Measurements from ENCODE around the gene SORBS2. TPM values are rescaled to one million over a fixed set of nuclear protein-coding genes. Genes with fewer than 3 reads are reported as not detected.

SORBS2 gene
- total RNA-seq, 4 donors from 2014 or later = 290 to 437 (median 377) TPM

DNA sequence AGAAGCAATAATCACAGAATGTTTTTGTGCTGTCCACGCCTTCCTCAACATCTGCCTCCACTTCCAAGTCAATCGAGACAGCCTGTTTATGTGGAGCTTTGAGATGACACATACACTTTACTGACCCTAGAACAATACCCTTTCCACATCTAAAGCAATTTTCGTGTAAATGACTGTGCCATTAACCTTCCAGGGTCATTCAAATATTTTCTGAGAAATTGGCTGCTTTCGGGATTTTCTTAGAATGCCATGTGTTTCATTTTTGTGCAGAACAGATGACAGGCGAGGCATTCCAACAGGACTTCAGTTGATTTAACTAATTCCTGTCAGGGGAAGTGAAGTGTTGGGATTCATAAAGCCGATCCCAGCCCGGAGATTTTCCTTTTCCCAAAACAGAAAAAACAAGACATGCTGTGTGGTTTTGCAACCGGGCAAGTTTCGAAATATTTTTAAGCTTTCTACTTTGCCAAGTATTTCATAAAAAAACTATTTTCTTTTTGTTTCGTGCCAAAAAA lies 73.9 kb downstream of the SORBS2 start:
- Histone ChIP-seq H3K27me3 (no peaks in the 10 kb centered on the region), H3K4me3 (replicated peaks in 1 of 3) (no peak overlapping the region), H3K9me3 (no peaks in the 10 kb centered on the region), H3K27ac (peak overlapping the region; percentile 42 to 89 (median 46)), H3K4me1 (peaks cover 60 to 77% of the 10 kb centered on the region in 2 donors), H3K36me3 (no peaks in the 10 kb centered on the region)
- intact Hi-C loops (cut with DNase I) = no loop called here
- no peak for DNase-seq
- TF ChIP-seq POLR2A (IDR thresholded peaks at IDR 0.05) = no peak
- WGBS, 2 donors = 23 to 33% methylated on average over 10 of the region's 10 CpGs

- 83 to 89% methylated on average over 16 to 21 of the region's 21 CpGs for WGBS, 2 donors
- H3K9me3 ChIP-seq = no peaks in the 10 kb centered on the region
- DNase-seq = no peak
- H3K4me3 ChIP-seq (replicated peaks in 1 of 3) = no peak overlapping the region
- H3K27me3 ChIP-seq = no peaks in the 10 kb centered on the region
- intact Hi-C loops (cut with DNase I) = no loop called here
- H3K27ac ChIP-seq = peak overlapping the region; percentile 42 to 89 (median 46)
- peaks cover 55 to 74% of the 10 kb centered on the region in 2 donors for H3K4me1 ChIP-seq
- H3K36me3 ChIP-seq = no peaks in the 10 kb centered on the region
- TF ChIP-seq, protein P1, sequence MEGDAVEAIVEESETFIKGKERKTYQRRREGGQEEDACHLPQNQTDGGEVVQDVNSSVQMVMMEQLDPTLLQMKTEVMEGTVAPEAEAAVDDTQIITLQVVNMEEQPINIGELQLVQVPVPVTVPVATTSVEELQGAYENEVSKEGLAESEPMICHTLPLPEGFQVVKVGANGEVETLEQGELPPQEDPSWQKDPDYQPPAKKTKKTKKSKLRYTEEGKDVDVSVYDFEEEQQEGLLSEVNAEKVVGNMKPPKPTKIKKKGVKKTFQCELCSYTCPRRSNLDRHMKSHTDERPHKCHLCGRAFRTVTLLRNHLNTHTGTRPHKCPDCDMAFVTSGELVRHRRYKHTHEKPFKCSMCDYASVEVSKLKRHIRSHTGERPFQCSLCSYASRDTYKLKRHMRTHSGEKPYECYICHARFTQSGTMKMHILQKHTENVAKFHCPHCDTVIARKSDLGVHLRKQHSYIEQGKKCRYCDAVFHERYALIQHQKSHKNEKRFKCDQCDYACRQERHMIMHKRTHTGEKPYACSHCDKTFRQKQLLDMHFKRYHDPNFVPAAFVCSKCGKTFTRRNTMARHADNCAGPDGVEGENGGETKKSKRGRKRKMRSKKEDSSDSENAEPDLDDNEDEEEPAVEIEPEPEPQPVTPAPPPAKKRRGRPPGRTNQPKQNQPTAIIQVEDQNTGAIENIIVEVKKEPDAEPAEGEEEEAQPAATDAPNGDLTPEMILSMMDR (IDR thresholded peaks at IDR 0.05) = no peak
- no peak for TF ChIP-seq POLR2A (IDR thresholded peaks at IDR 0.05)
Observed at GRCh38 chr4:185737489-185738037, 74.4 kb downstream of the SORBS2 start.

DNA sequence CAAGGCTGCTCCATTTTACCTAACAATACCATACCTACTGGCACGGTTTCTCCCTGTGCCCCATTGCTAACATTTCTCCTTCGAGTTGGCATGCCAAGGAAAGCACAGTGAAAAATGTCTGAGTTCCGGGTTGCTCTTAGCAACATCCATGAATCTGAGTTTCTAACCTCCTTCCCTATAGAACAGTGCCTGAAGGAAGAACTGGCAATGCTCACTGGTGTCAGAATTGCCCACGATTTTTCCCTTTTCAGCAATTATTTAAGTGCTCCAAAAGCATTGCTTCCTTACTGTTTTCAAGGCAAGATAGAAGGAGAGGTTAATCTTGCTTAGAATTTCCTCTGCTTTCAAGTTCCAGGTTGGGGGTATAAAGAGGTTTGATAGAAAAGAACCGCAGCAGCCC lies 75.1 kb downstream of the SORBS2 start:
- Histone ChIP-seq H3K36me3 (peaks cover 0 to 3% of the 10 kb centered on the region in 2 donors), H3K27ac (peak overlapping the region in 2 of 3 donors; percentile 46 to 89), H3K4me1 (peaks cover 56 to 73% of the 10 kb centered on the region in 2 donors), H3K9me3 (no peaks in the 10 kb centered on the region), H3K4me3 (replicated peaks in 1 of 3) (no peak overlapping the region), H3K27me3 (no peaks in the 10 kb centered on the region)
- no peak for DNase-seq
- intact Hi-C loops (cut with DNase I) = no loop called here
- WGBS, 2 donors = 61 to 77% methylated on average over 5 of the region's 5 CpGs
- no peak for TF ChIP-seq POLR2A (IDR thresholded peaks at IDR 0.05)
- TF ChIP-seq, protein P1 (IDR thresholded peaks at IDR 0.05) = no peak

GRCh38 chr4:185735866-185736400 lies 76.1 kb downstream of the SORBS2 start:
- H3K27ac ChIP-seq = peak overlapping the region; percentile 33 to 89 (median 46)
- no peaks in the 10 kb centered on the region for H3K9me3 ChIP-seq
- TF ChIP-seq, protein P1 (IDR thresholded peaks at IDR 0.05) = no peak
- no peak for TF ChIP-seq POLR2A (IDR thresholded peaks at IDR 0.05)
- no peak overlapping the region for H3K4me3 ChIP-seq (replicated peaks in 1 of 3)
- H3K27me3 ChIP-seq = no peaks in the 10 kb centered on the region
- no peak for DNase-seq
- H3K4me1 ChIP-seq = peaks cover 55 to 70% of the 10 kb centered on the region in 2 donors
- peaks cover 0 to 3% of the 10 kb centered on the region in 2 donors for H3K36me3 ChIP-seq
- WGBS, 2 donors = 69 to 71% methylated on average over 4 of the region's 4 CpGs
- intact Hi-C loops (cut with DNase I) = no loop called here

- no peak overlapping the region for H3K4me3 ChIP-seq (replicated peaks in 1 of 3)
- TF ChIP-seq, protein P1 (IDR thresholded peaks at IDR 0.05) = no peak
- no peak for TF ChIP-seq POLR2A (IDR thresholded peaks at IDR 0.05)
- intact Hi-C loops (cut with DNase I) = no loop called here
- H3K4me1 ChIP-seq = peaks cover 62 to 67% of the 10 kb centered on the region in 2 donors
- H3K27me3 ChIP-seq = no peaks in the 10 kb centered on the region
- WGBS, 2 donors = 85 to 89% methylated on average over 2 of the region's 2 CpGs
- H3K9me3 ChIP-seq = no peaks in the 10 kb centered on the region
- H3K36me3 ChIP-seq = peaks cover 0 to 3% of the 10 kb centered on the region in 2 donors
- DNase-seq = no peak
- H3K27ac ChIP-seq = peak overlapping the region in 2 of 3 donors; percentile 53 to 55
Observed at GRCh38 chr4:185734930-185735329, 77.1 kb downstream of the SORBS2 start.

Measured in thyroid gland (tissue), 4 donors.